SK-N-MC (cell line): ENCODE results near the gene FHOD3.

ENCODE experiments used
- DNase-seq: peaks from one replicate; pipeline ENCODE4 v3.0.0-alpha.2; 2011; ENCODE audit warnings: low read depth, low spot score
- H3K27ac ChIP-seq: fragments of 200-600 bp; sonication (generic); 2 replicates; pipeline ENCODE4 v1.5.1; 2016; ENCODE audit warnings: mixed run types
- H3K36me3 ChIP-seq: fragments of 200-600 bp; sonication (generic); 2 replicates; pipeline ENCODE4 v1.6.1; 2017; ENCODE audit warnings: antibody characterized with exemption, low read length, mixed read lengths; ENCODE audit not compliant: insufficient read depth
- H3K4me3 ChIP-seq: fragments of 200-600 bp; sonication (generic); 2 replicates; pipeline ENCODE4 v1.5.1; 2016
- H3K9ac ChIP-seq: fragments of 200-600 bp; sonication (generic); 2 replicates; pipeline ENCODE4 v1.8.0; 2017; ENCODE audit warnings: mixed run types, mixed read lengths; ENCODE audit not compliant: insufficient read length
- H3K9me3 ChIP-seq: fragments of 200-600 bp; sonication (generic); 2 replicates; pipeline ENCODE4 v1.6.1; 2017; ENCODE audit warnings: low read depth, mild to moderate bottlenecking, antibody characterized with exemption, low read length, moderate library complexity, mixed read lengths
- EZH2 ChIP-seq: fragments of 200-600 bp; sonication (generic); IDR thresholded peaks from one replicate; pipeline ENCODE4 v1.6.1; 2017; ENCODE audit warnings: antibody characterized with exemption
- FOXP2 ChIP-seq: optimal IDR thresholded peaks from 2 replicates; pipeline ENCODE3; 2011; ENCODE audit warnings: mild to moderate bottlenecking, moderate library complexity; ENCODE audit not compliant: insufficient read depth; ENCODE audit errors: extremely low read length, control extremely low read depth
- POLR2AphosphoS5 ChIP-seq: IDR thresholded peaks from 2 replicates; pipeline ENCODE4 v1.6.1; 2012; ENCODE audit warnings: mild to moderate bottlenecking, low read depth, low read length, borderline replicate concordance

The FHOD3 gene

GRCh38 chr18:36672437-36673344 is 375.2 kb downstream of the FHOD3 start:
- Histone ChIP-seq H3K9me3 (no peaks in the 10 kb centered on the region), H3K9ac (no peak overlapping the region), H3K4me3 (0 out of 2 replicates have a peak overlapping the region, but pooled peaks have one; percentile 12), H3K27ac (no peak overlapping the region), H3K36me3 (no peaks in the 10 kb centered on the region)
- no peak for DNase-seq
- no peak for TF ChIP-seq POLR2AphosphoS5
- TF ChIP-seq EZH2: no peak
- no peak for TF ChIP-seq FOXP2

GRCh38 chr18:36673452-36673851 is 375.9 kb downstream of the FHOD3 start:
- no peaks in the 10 kb centered on the region for H3K9me3 ChIP-seq
- H3K36me3 ChIP-seq: no peaks in the 10 kb centered on the region
- H3K27ac ChIP-seq: no peak overlapping the region
- DNase-seq: no peak
- H3K9ac ChIP-seq: no peak overlapping the region
- no peak overlapping the region for H3K4me3 ChIP-seq
- TF ChIP-seq FOXP2 (no peak), POLR2AphosphoS5 (no peak), EZH2 (no peak)

- no peaks in the 10 kb centered on the region for H3K36me3 ChIP-seq
- TF ChIP-seq POLR2AphosphoS5 (no peak), EZH2 (no peak), FOXP2 (no peak)
Observed at GRCh38 chr18:36675076-36675475, 377.6 kb downstream of the FHOD3 start.

GRCh38 chr18:36675542-36675941 is 378.0 kb downstream of the FHOD3 start:
- Histone ChIP-seq H3K4me3 (no peak overlapping the region), H3K27ac (no peak overlapping the region), H3K9ac (no peak overlapping the region), H3K9me3 (no peaks in the 10 kb centered on the region), H3K36me3 (no peaks in the 10 kb centered on the region)
- no peak for DNase-seq
- TF ChIP-seq FOXP2 (no peak), POLR2AphosphoS5 (no peak), EZH2 (no peak)

More at GRCh38 chr18:36675076-36675475, 377.6 kb downstream of the FHOD3 start:
- H3K27ac ChIP-seq: no peak overlapping the region
- no peak overlapping the region for H3K9ac ChIP-seq
- no peaks in the 10 kb centered on the region for H3K9me3 ChIP-seq
- no peak for DNase-seq
- H3K4me3 ChIP-seq: no peak overlapping the region

GRCh38 chr18:36676629-36677028 is 379.1 kb downstream of the FHOD3 start:
- TF ChIP-seq POLR2AphosphoS5 (no peak), FOXP2 (no peak), EZH2 (no peak)
- Histone ChIP-seq H3K9me3 (no peaks in the 10 kb centered on the region), H3K36me3 (no peaks in the 10 kb centered on the region), H3K9ac (no peak overlapping the region), H3K27ac (no peak overlapping the region), H3K4me3 (no peak overlapping the region)
- DNase-seq: no peak

GRCh38 chr18:36680042-36680441 is 382.5 kb downstream of the FHOD3 start:
- no peak overlapping the region for H3K9ac ChIP-seq
- H3K27ac ChIP-seq: no peak overlapping the region
- H3K9me3 ChIP-seq: no peaks in the 10 kb centered on the region
- no peaks in the 10 kb centered on the region for H3K36me3 ChIP-seq
- H3K4me3 ChIP-seq: no peak overlapping the region
- TF ChIP-seq POLR2AphosphoS5: no peak
- no peak for TF ChIP-seq EZH2
- TF ChIP-seq FOXP2: no peak
- no peak for DNase-seq

- no peaks in the 10 kb centered on the region for H3K9me3 ChIP-seq
- no peaks in the 10 kb centered on the region for H3K36me3 ChIP-seq
Observed at GRCh38 chr18:36685580-36685979, 388.1 kb downstream of the FHOD3 start.

GRCh38 chr18:36688020-36688965 is 390.8 kb downstream of the FHOD3 start:
- no peak for DNase-seq

More at GRCh38 chr18:36685580-36685979, 388.1 kb downstream of the FHOD3 start:
- no peak for DNase-seq
- Histone ChIP-seq H3K27ac (no peak overlapping the region), H3K4me3 (no peak overlapping the region), H3K9ac (no peak overlapping the region)
- TF ChIP-seq EZH2 (no peak), FOXP2 (no peak), POLR2AphosphoS5 (no peak)

More at GRCh38 chr18:36688020-36688965, 390.8 kb downstream of the FHOD3 start:
- no peak overlapping the region for H3K9ac ChIP-seq
- no peaks in the 10 kb centered on the region for H3K9me3 ChIP-seq
- no peak overlapping the region for H3K27ac ChIP-seq
- no peaks in the 10 kb centered on the region for H3K36me3 ChIP-seq
- no peak for TF ChIP-seq FOXP2
- TF ChIP-seq EZH2: no peak
- TF ChIP-seq POLR2AphosphoS5: no peak
- no peak overlapping the region for H3K4me3 ChIP-seq
